T-helper 2 cell (primary cell): ENCODE results near the gene ETV5.
A peak's percentile ranks its signal among the peaks of the same experiment; 100 is the strongest.

Experiments used
- DNase-seq, 5 experiments: peaks; one replicate each; pipeline versions ENCODE4 v3.0.0 to v3.0.0-alpha.2; 2012 to 2022

Gene ETV5

GRCh38 chr3:186121968-186122367 lies 13.1 kb upstream of the ETV5 start:
- DNase-seq, result no peak

- DNase-seq, result no peak
Observed at GRCh38 chr3:186121278-186121677, 12.4 kb upstream of the ETV5 start.

GRCh38 chr3:186119499-186119898 lies 10.6 kb upstream of the ETV5 start:
- no peak for DNase-seq

GRCh38 chr3:186118692-186119091 lies 9.8 kb upstream of the ETV5 start:
- DNase-seq, result no peak

GRCh38 chr3:186117521-186118134 lies 8.7 kb upstream of the ETV5 start:
- no peak for DNase-seq

GRCh38 chr3:186115239-186115996 lies 6.5 kb upstream of the ETV5 start:
- DNase-seq, result no peak

- peak in 1 of 5 experiments; percentile 11 for DNase-seq
Observed at GRCh38 chr3:186110975-186111974, 2.4 kb upstream of the ETV5 start.

GRCh38 chr3:186109897-186110803 lies 1.3 kb upstream of the ETV5 start:
- DNase-seq, result no peak

GRCh38 chr3:186108106-186108940 lies 566 bp downstream of the ETV5 start:
- DNase-seq, result peak in 2 of 5 experiments; percentile 4 to 19

- DNase-seq, result peak in 3 of 5 experiments; percentile 17 to 42 (median 24)
Observed at GRCh38 chr3:186107215-186108105, 1.4 kb downstream of the ETV5 start.

GRCh38 chr3:186105543-186105942 lies 3.3 kb downstream of the ETV5 start:
- no peak for DNase-seq

GRCh38 chr3:186102687-186103086 lies 6.2 kb downstream of the ETV5 start:
- no peak for DNase-seq

- DNase-seq, result no peak
Observed at GRCh38 chr3:186100398-186100797, 8.5 kb downstream of the ETV5 start.

- DNase-seq, result no peak
Observed at GRCh38 chr3:186099178-186099577, 9.7 kb downstream of the ETV5 start.

- no peak for DNase-seq
Observed at GRCh38 chr3:186098740-186099139, 10.1 kb downstream of the ETV5 start.

GRCh38 chr3:186097663-186098451 lies 11.0 kb downstream of the ETV5 start:
- DNase-seq, result no peak

- DNase-seq, result no peak
Observed at GRCh38 chr3:186097317-186097662, 11.6 kb downstream of the ETV5 start.

- no peak for DNase-seq
Observed at GRCh38 chr3:186096290-186096689, 12.6 kb downstream of the ETV5 start.

GRCh38 chr3:186095561-186096081 lies 13.3 kb downstream of the ETV5 start:
- no peak for DNase-seq
